ENCODE data around the gene SCGB1D1. TPM values are rescaled to one million over a fixed set of nuclear protein-coding genes. Genes with fewer than 3 reads are reported as not detected.
"Not testable (repeated sequence)": the region's sequence is repeated elsewhere in the genome, so short reads cannot be mapped to it uniquely, and the experiment has no call there.

SCGB1D1 gene
- total RNA-seq, 2 experiments from 2014 or later: not detected

- Mint-ChIP-seq H3K4me1 (ENCODE audit: low read depth) (no peaks in the 10 kb centered on the region), H3K9me3 (no peaks in the 10 kb centered on the region), H3K27ac (no peak overlapping the region), H3K36me3 (ENCODE audit: low read depth) (no peaks in the 10 kb centered on the region), H3K4me3 (no peak overlapping the region), H3K27me3 (ENCODE audit: low read depth) (peaks cover 2% of the 10 kb centered on the region)
- intact Hi-C loops (cut with micrococcal nuclease): no loop called here
- DNase-seq: no peak
- CTCF ChIA-PET: interaction anchor here (0.5 to 1.1 kb wide), 2 partner anchors 34 to 148 kb away, joined by 4 read pairs; no protein-coding TSS in a partner anchor
Observed at GRCh38 chr11:62205441-62205840, 15.4 kb downstream of the SCGB1D1 start.

DNA sequence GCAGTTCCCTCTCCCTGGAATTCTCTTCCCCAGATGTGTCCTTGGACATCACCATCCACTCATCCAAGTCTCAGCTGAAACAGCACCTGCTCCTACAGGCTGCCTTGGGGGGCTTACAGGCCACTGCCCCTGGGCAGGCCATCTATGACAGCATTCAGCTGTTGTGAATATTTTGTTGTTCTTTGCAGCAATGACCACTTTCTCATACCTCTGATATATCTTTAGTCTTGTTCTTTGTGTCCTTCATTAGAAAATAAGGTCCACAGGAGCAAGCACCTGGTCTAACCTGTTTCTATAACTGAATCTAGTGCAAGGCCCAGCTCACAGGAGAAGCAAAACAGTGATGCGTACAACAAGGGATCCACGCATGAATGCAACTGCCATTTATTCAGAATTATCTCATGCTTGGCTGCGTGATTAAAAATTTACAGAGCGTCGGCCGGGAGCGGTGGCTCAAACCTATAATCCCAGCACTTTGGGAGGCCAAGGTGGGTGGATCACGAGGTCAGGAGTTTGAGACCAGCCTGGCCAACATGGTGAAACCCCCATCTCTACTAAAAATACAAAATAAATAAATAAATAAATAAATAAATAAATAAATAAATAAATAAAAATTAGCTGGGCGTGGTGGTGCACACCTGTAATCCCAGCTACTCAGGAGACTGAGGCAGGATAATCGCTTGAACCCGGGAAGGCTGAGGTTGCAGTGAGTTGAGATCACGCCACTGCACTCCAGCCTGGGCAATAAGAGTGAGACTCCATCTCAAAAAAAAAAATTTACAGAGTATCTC, 16.5 kb downstream of the SCGB1D1 start:
- H3K4me1 Mint-ChIP-seq (ENCODE audit: low read depth); H3K27me3 Mint-ChIP-seq (ENCODE audit: low read depth); H3K4me3 Mint-ChIP-seq; H3K36me3 Mint-ChIP-seq (ENCODE audit: low read depth); H3K9me3 Mint-ChIP-seq; intact Hi-C loops (cut with micrococcal nuclease); DNase-seq; H3K27ac Mint-ChIP-seq: not testable (repeated sequence)
- CTCF ChIA-PET: interaction anchor here (0.9 to 1.9 kb wide), 3 partner anchors 33 to 104 kb away, joined by 3 to 5 read pairs (median 4); no protein-coding TSS in a partner anchor

DNA sequence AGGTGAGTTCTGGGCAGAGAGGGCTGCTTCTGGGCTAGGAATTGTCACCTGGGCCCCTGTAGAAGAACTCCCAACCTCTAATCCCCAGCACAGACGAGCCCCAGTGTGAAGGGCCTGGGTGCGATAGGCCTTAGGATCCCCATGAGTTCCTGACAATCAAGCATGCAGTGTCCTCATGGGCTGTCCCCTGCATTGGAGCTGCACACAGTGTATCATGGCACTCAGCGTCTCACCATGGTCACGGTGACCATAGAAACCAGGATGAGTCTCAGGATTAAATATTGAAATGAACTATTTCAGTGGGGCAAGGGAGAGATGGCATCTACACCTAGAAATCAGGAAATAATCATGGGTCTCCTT, 18.7 kb downstream of the SCGB1D1 start:
- CTCF ChIA-PET: interaction anchor here (0.7 to 1.0 kb wide), 2 partner anchors 39 to 650 kb away, joined by 3 to 4 read pairs; no protein-coding TSS in a partner anchor
- Mint-ChIP-seq H3K27ac (no peak overlapping the region), H3K36me3 (ENCODE audit: low read depth) (no peaks in the 10 kb centered on the region), H3K4me3 (no peak overlapping the region), H3K27me3 (ENCODE audit: low read depth) (peaks cover 2% of the 10 kb centered on the region), H3K9me3 (no peaks in the 10 kb centered on the region), H3K4me1 (ENCODE audit: low read depth) (no peaks in the 10 kb centered on the region)
- intact Hi-C loops (cut with micrococcal nuclease): loop anchor here (1.0 kb wide), 1 partner anchor 37 kb away; no protein-coding TSS in a partner anchor
- DNase-seq: no peak

GRCh38 chr11:62217191-62217748, 27.3 kb downstream of the SCGB1D1 start:
- no peak overlapping the region for H3K4me3 Mint-ChIP-seq
- no peaks in the 10 kb centered on the region for H3K4me1 Mint-ChIP-seq (ENCODE audit: low read depth)
- CTCF ChIA-PET: interaction anchor here (0.7 to 1.1 kb wide), 6 partner anchors 18 to 222 kb away, joined by 3 to 7 read pairs (median 3); no protein-coding TSS in a partner anchor
- no peaks in the 10 kb centered on the region for H3K36me3 Mint-ChIP-seq (ENCODE audit: low read depth)
- peak; percentile 15 for DNase-seq
- intact Hi-C loops (cut with micrococcal nuclease): loop anchor here (1.0 to 2.0 kb wide), 3 partner anchors 94 to 162 kb away; no protein-coding TSS in a partner anchor
- peaks cover 12% of the 10 kb centered on the region for H3K9me3 Mint-ChIP-seq
- H3K27ac Mint-ChIP-seq: no peak overlapping the region
- peaks cover 6% of the 10 kb centered on the region for H3K27me3 Mint-ChIP-seq (ENCODE audit: low read depth)

- Mint-ChIP-seq H3K27me3 (ENCODE audit: low read depth) (peaks cover 3% of the 10 kb centered on the region), H3K4me3 (no peak overlapping the region), H3K27ac (no peak overlapping the region), H3K4me1 (ENCODE audit: low read depth) (no peaks in the 10 kb centered on the region), H3K9me3 (peaks cover 33% of the 10 kb centered on the region), H3K36me3 (ENCODE audit: low read depth) (no peaks in the 10 kb centered on the region)
- DNase-seq: no peak
- CTCF ChIA-PET: interaction anchor here (0.7 kb wide), 1 partner anchor 89 kb away, joined by 3 read pairs; no protein-coding TSS in a partner anchor
- intact Hi-C loops (cut with micrococcal nuclease): no loop called here
Observed at GRCh38 chr11:62221498-62221897, 31.5 kb downstream of the SCGB1D1 start.

DNA sequence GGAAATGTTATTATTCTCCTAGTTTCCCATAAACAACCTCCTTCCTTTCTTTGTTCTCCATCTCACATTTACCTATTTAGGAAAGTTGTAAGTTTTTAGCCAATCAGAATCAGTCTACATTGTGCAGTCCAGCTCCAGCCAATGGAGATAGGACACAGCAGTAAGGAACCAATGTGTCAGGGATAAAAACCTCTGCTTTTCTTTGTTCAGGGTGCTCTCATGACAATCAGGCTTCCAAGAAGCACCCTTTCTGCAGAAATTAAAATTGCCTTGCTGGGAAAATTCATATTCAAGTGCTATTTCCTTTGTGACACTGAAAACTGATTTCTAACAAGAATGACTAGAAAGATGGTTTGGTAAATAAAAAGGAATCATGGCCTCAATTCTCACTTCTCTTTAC, 33.1 kb downstream of the SCGB1D1 start:
- intact Hi-C loops (cut with micrococcal nuclease): no loop called here
- DNase-seq: no peak
- H3K4me1 Mint-ChIP-seq (ENCODE audit: low read depth): no peaks in the 10 kb centered on the region
- H3K36me3 Mint-ChIP-seq (ENCODE audit: low read depth): no peaks in the 10 kb centered on the region
- H3K27me3 Mint-ChIP-seq (ENCODE audit: low read depth): no peaks in the 10 kb centered on the region
- H3K9me3 Mint-ChIP-seq: peaks cover 33% of the 10 kb centered on the region
- H3K27ac Mint-ChIP-seq: no peak overlapping the region
- no peak overlapping the region for H3K4me3 Mint-ChIP-seq
- CTCF ChIA-PET: no interaction called here

DNA sequence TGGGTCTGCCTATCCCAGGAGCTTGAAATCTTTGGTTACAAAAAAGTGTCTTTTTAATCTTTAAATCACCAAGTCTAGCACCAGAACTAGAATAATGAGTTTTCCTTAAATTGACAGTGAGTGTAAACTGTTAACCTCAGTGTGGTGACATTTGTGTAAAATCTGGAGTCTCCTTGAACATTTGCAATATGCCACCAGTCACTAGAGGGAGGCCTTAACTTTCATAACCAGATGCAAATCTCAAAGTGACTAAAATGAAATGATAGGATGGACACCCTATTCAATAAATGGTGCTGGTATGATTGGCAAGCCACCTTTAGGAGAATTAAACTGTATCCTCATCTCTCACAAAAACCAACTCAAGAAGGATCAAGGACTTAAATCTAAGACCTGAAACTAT, 43.7 kb downstream of the SCGB1D1 start:
- no peaks in the 10 kb centered on the region for H3K36me3 Mint-ChIP-seq (ENCODE audit: low read depth)
- no peaks in the 10 kb centered on the region for H3K4me1 Mint-ChIP-seq (ENCODE audit: low read depth)
- no peak overlapping the region for H3K4me3 Mint-ChIP-seq
- H3K9me3 Mint-ChIP-seq: no peaks in the 10 kb centered on the region
- CTCF ChIA-PET: interaction anchor here (1.0 to 1.5 kb wide), 3 partner anchors 77 to 81 kb away, joined by 3 read pairs; no protein-coding TSS in a partner anchor
- peaks cover 19% of the 10 kb centered on the region for H3K27me3 Mint-ChIP-seq (ENCODE audit: low read depth)
- intact Hi-C loops (cut with micrococcal nuclease): loop anchor here (1.0 to 5.0 kb wide), 2 partner anchors 78 to 144 kb away; no protein-coding TSS in a partner anchor
- no peak for DNase-seq
- no peak overlapping the region for H3K27ac Mint-ChIP-seq

DNA sequence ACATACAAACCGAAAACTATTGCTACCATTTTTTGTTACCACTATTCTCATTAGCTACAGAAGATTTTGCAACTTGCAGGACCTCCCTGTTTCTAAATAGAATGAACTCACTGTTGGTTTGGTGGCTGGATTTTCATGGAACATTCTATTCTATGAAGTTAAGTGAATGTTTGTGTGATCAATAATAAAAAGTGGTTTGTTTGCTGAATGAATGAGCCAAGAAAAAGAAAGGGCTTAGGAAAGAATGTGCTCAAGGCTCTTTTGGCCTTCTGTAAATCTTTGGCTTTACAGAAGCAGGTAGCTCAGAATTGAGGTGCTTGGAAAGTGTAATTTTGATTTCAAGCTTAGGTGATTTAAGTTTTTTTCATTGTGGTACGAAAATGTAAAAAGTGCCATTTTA, 46.2 kb downstream of the SCGB1D1 start:
- Mint-ChIP-seq H3K4me1 (ENCODE audit: low read depth) (no peaks in the 10 kb centered on the region), H3K27me3 (ENCODE audit: low read depth) (peaks cover 19% of the 10 kb centered on the region), H3K36me3 (ENCODE audit: low read depth) (no peaks in the 10 kb centered on the region), H3K4me3 (no peak overlapping the region), H3K9me3 (no peaks in the 10 kb centered on the region), H3K27ac (no peak overlapping the region)
- intact Hi-C loops (cut with micrococcal nuclease): no loop called here
- CTCF ChIA-PET: interaction anchor here (1.4 kb wide), 1 partner anchor 75 kb away, joined by 3 read pairs; no protein-coding TSS in a partner anchor
- DNase-seq: no peak

- H3K27ac Mint-ChIP-seq: no peak overlapping the region
- DNase-seq: no peak
- no peaks in the 10 kb centered on the region for H3K9me3 Mint-ChIP-seq
- no peaks in the 10 kb centered on the region for H3K36me3 Mint-ChIP-seq (ENCODE audit: low read depth)
- intact Hi-C loops (cut with micrococcal nuclease): no loop called here
- CTCF ChIA-PET: no interaction called here
- no peak overlapping the region for H3K4me3 Mint-ChIP-seq
- no peaks in the 10 kb centered on the region for H3K4me1 Mint-ChIP-seq (ENCODE audit: low read depth)
- peaks cover 22% of the 10 kb centered on the region for H3K27me3 Mint-ChIP-seq (ENCODE audit: low read depth)
Observed at GRCh38 chr11:62237499-62237898, 47.5 kb downstream of the SCGB1D1 start.

DNA sequence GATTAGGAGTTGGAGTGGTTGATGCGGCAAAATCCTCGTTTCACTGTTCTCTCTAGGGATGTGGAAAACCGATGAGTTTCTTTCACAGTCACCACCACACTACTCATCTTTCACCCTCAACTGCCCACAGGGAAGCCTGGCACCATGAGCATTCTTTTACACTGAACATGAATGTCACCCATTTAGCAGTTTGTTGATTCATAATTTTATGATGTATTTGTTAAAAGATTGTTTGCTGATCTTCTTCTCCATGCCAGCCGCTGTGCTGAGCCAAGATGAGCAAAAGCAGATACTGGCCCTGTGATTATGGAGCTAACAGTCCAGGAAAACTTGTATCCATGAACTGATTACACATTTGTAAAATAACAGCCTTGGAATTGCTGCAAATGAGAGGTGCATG, 48.1 kb downstream of the SCGB1D1 start:
- intact Hi-C loops (cut with micrococcal nuclease): no loop called here
- Mint-ChIP-seq H3K27me3 (ENCODE audit: low read depth) (peaks cover 24% of the 10 kb centered on the region), H3K4me3 (no peak overlapping the region), H3K9me3 (no peaks in the 10 kb centered on the region), H3K36me3 (ENCODE audit: low read depth) (no peaks in the 10 kb centered on the region), H3K27ac (no peak overlapping the region), H3K4me1 (ENCODE audit: low read depth) (no peaks in the 10 kb centered on the region)
- DNase-seq: no peak
- CTCF ChIA-PET: no interaction called here

- DNase-seq: no peak
- H3K4me1 Mint-ChIP-seq (ENCODE audit: low read depth): no peaks in the 10 kb centered on the region
- CTCF ChIA-PET: no interaction called here
Observed at GRCh38 chr11:62241095-62241494, 51.1 kb downstream of the SCGB1D1 start.

DNA sequence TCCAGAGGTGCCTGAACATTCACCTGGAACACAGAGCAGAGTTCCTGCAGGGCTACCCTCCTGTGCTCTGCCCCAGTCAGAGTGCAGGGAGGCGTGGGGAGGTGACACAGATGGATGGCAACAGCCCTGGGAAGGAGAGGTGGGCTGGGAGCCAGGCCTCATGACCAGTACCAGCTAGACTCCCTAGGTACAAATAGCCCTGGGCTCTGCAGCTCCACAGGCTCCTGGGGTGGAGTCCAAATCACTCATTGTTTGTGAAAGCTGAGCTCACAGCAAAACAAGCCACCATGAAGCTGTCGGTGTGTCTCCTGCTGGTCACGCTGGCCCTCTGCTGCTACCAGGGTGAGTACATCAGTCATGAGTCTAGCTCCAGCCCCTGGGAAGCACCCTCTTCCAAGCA, 52.0 kb downstream of the SCGB1D1 start, which contains the start of gene SCGB1D2:
SCGB1D2 (plus strand) TSS at position 219 of the 400 bp plus-strand sequence; CDS start at position 288, 69 bp downstream.
- intact Hi-C loops (cut with micrococcal nuclease): no loop called here
- Mint-ChIP-seq H3K27me3 (ENCODE audit: low read depth) (peaks cover 27% of the 10 kb centered on the region), H3K4me3 (no peak within 1 kb of the TSS), H3K9me3 (no peaks in the 10 kb centered on the region), H3K4me1 (ENCODE audit: low read depth) (no peaks in the 10 kb centered on the region), H3K27ac (no peak within 1 kb of the TSS), H3K36me3 (ENCODE audit: low read depth) (no peaks in the 10 kb centered on the region)
- CTCF ChIA-PET: interaction anchor here (1.2 to 1.4 kb wide), 2 partner anchors 69 to 70 kb away, joined by 3 to 4 read pairs; no protein-coding TSS in a partner anchor
- no peak for DNase-seq

More at GRCh38 chr11:62241095-62241494, 51.1 kb downstream of the SCGB1D1 start:
- intact Hi-C loops (cut with micrococcal nuclease): no loop called here
- Mint-ChIP-seq H3K27me3 (ENCODE audit: low read depth) (peaks cover 22% of the 10 kb centered on the region), H3K4me3 (no peak overlapping the region), H3K36me3 (ENCODE audit: low read depth) (no peaks in the 10 kb centered on the region), H3K9me3 (no peaks in the 10 kb centered on the region), H3K27ac (no peak overlapping the region)

Measured in activated naive CD4-positive, alpha-beta T cell treated with anti-CD3 and anti-CD28 coated beads for 36 hours (primary cell).